CD4-positive, alpha-beta T cell treated with Interleukin-12 subunit alpha and Interleukin-12 subunit beta, for 1 hour (primary cell): Measurements from ENCODE around the gene KASH5.

Experiments
- DNase-seq: peaks from one replicate; pipeline ENCODE4 v3.0.0-alpha.2; 2020

The KASH5 gene

DNA sequence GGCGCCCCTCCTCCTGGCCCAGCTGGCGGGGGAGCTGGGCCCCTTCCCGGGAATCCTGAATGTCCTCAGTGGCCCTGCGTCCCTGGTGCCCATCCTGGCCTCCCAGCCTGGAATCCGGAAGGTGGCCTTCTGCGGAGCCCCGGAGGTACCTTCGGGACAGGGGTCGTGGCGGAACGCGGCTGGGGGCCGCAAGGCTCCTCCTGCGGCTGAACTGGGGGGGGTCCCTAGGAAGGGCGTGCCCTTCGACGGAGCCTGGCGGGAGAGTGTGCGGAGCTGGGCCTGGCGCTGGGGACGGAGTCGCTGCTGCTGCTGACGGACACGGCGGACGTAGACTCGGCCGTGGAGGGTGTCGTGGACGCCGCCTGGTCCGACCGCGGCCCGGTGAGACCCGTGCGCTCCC, 73.6 kb downstream of the KASH5 start:
- no peak for DNase-seq

DNA sequence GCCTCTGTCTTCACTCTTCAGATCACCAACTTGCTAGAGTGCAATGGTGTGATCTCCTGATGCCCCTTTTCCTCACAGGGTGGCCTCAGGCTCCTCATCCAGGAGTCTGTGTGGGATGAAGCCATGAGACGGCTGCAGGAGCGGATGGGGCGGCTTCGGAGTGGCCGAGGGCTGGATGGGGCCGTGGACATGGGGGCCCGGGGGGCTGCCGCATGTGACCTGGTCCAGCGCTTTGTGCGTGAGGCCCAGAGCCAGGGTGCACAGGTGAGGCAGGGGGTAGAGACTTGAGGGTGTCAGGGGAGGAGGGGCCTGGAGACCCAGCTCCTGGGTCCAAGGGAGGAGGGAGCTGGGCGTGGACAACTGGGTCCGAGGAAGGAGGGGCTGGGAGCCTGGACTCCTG, 74.4 kb downstream of the KASH5 start:
- DNase-seq: no peak

DNA sequence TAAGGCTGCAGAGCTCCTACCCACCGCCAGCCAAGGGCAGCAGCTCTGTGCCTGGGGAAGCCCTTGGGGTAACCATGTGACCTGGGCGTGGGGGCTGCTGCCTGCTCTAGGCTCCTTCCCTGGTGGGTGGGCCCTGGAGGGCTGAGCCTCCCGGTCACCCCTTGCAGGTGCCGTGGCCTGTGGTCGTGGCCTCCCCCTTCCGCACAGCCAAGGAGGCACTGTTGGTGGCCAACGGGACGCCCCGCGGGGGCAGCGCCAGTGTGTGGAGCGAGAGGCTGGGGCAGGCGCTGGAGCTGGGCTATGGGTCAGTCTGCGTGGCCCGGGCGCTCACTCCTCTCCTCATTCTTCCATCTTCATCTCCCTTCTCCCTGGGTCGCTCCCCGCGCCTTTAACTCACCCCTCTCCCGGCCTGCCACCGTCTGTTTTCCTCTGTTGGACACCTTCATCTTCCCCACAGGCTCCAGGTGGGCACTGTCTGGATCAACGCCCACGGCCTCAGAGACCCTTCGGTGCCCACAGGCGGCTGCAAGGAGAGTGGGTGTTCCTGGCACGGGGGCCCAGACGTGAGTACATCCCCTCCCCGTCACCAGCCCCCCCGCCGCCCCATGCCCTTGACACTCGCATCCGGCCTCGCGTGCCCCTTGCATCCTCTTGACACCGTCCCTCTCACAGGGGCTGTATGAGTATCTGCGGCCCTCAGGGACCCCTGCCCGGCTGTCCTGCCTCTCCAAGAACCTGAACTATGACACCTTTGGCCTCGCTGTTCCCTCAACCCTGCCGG, 76.1 kb downstream of the KASH5 start:
- no peak for DNase-seq

DNA sequence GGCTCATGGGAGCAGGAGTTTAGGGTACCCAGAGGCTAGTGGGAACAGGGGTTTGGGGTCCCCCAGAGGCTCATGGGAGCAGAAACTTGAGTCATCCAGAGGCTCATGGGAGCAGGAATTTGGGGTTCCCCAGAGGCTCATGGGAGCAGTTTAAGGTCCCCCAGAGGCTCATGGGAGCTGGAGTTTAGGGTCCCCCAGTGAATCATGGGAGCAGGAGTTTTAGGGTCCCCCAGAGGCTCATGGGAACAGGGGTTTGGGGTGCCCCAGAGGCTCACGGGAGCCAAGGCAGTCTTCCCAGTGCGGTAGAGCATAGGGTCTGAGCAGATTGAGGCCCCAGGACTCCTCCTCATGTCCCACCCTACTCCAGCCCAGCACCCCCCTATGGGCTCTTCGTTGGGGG, 77.3 kb downstream of the KASH5 start:
- DNase-seq: no peak
